NCI-H2029 treated with DMSO at 0.1 percent for 48 hours (cell line): ENCODE results near the gene ZSCAN29.
"Not testable (repeated sequence)": the region's sequence is repeated elsewhere in the genome, so short reads cannot be mapped to it uniquely, and the experiment has no call there.

Experiments
- DNase-seq: peaks from one replicate; lab custom pipeline; 2025; lab: John Stamatoyannopoulos, UW

ZSCAN29 gene

GRCh38 chr15:43370975-43371974, at the start of gene ZSCAN29, which contains the start of gene TUBGCP4:
TSS of gene ZSCAN29 (minus strand) at chr15:43371043. CDS start at chr15:43369913, 1,130 bp downstream.
TSS of gene TUBGCP4 (plus strand) at chr15:43371101. CDS start at chr15:43371355, 254 bp downstream.
- peak; percentile 1 for DNase-seq

GRCh38 chr15:43420435-43420834, 49.6 kb upstream of the ZSCAN29 start:
- DNase-seq, result no peak

GRCh38 chr15:43414196-43414595, 43.4 kb upstream of the ZSCAN29 start:
- no peak for DNase-seq

DNA sequence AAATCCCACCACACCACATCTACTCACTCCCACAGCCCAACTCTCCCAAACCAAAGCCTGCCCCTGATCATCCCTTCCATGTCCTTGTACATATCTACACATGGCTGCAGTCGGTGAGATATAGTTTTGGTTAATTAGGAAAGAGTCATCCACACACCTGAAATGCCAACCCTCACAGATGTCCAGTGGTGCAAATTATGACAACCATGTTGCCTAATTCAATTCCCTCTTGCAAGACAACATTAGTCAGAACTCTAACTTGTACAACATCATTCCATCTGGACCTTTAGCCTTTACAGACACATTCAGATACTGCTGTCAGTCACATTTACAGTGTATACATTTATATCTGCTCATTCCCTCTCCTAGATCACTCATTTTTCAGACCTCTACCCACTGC, 41.3 kb upstream of the ZSCAN29 start:
- DNase-seq, result no peak

- no peak for DNase-seq
Measured at GRCh38 chr15:43410572-43411214, 39.9 kb upstream of the ZSCAN29 start.

DNA sequence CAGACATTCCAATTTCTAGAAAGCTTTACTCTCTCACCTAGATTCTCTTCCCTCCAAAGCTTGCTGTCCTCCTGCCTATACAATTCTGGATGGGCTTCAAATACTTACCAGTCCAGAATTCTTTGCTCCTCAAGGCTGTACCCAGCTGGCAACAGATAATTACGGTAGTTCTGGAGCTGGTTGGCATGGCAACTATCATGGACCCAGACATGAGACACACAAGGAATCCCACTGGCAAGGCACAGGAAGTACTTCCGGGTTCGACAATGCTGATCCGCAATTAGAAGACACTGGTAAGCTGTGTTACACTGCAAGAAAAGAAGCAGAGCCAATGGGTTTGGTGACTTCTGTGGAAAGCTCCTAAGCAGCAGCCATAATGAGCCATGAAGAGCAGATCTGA, 37.9 kb upstream of the ZSCAN29 start:
- no peak for DNase-seq

GRCh38 chr15:43406808-43407207, 36.0 kb upstream of the ZSCAN29 start:
- no peak for DNase-seq

DNA sequence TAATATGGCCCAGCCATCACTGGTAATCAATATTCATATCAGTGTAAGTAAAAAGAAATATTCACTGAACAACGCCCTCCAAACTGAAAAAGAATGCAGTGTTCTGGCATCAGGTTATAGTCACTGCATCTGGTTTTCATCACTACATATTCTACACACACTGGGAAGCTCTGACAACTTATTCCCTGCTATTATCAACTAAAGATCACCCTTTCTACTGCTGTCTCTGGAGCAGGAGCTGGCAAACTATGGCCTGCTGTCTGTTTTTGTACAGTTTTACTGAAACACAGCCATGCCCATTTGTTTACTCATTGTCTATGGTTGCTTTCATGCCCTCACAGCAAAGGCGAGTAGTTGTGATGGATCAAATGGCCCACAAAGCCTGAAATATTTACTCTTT, 35.3 kb upstream of the ZSCAN29 start:
- DNase-seq, result no peak

DNA sequence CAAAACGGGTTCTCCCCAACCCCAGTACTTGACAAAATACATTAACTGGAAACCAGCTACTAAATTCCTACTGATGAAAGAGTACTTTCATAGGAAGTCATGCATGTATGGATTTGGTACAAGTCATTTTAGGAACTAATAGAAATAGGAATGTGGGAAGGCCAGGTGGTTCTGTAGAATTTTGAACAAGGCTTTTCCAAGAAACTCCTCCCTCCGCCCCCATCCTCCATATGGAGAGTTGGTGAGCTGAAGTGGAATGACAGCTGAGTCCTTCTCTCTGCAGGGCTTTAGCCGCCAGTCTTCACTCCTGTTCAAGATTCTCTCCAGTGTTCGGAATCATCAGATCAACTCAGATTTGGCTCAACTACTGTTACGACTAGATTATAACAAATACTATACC, 33.3 kb upstream of the ZSCAN29 start:
- no peak for DNase-seq

DNA sequence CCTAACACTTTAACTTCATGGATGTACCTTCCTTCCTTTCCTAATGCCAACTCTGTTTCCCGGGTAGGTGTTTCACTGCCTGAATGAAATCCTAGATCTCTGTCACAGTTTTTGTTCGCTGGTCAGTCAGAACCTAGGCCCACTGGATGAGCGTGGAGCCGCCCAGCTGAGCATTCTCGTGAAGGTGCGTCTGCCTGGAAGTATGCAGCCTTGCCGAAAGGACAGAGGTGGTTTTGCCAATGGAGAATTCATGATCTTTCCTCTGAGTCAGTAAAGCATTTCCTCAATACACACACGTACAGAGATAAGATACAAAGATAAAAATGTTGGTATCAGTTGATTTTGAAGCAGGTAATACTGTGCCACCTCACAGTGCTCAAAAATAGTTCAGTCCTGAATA, 32.8 kb upstream of the ZSCAN29 start:
- DNase-seq, result no peak

GRCh38 chr15:43402255-43402654, 31.4 kb upstream of the ZSCAN29 start:
- no peak for DNase-seq

GRCh38 chr15:43393592-43393991, 22.7 kb upstream of the ZSCAN29 start:
- not testable (repeated sequence) for DNase-seq

- no peak for DNase-seq
Measured at GRCh38 chr15:43390723-43391122, 19.9 kb upstream of the ZSCAN29 start.

GRCh38 chr15:43383070-43383469, 12.2 kb upstream of the ZSCAN29 start:
- DNase-seq, result no peak

- no peak for DNase-seq
Measured at GRCh38 chr15:43382310-43382709, 11.5 kb upstream of the ZSCAN29 start.

- no peak for DNase-seq
Measured at GRCh38 chr15:43378601-43379000, 7.8 kb upstream of the ZSCAN29 start.

DNA sequence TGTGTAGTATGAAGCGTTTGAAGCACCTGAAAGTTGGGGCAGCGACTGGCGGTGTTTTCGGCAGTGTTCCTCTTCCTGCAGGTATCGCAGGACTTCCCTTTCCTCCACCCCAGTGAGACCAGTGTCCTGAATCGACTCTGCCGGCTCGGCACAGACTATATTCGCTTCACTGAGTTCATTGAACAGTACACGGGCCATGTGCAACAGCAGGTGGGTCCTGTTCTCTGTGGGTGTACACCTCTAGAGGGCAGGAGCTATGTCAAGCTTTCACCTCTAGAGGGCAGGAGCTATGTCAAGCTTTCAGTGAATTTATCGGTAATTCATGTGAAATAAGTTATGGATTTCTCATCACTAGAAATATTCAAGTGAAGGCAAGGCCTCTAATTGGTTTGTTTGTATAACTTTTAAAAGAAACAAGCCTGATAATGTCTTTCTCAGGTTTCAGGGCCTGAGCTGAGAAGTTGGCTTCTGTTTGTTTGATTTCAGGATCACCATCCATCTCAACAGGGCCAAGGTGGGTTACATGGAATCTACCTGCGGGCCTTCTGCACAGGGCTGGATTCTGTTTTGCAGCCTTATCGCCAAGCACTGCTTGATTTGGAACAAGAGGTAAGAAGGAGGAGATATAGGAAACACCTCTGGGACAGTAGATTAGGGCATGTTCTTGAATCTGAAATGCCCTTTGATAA, 5.3 kb upstream of the ZSCAN29 start:
- DNase-seq, result no peak

- no peak for DNase-seq
Measured at GRCh38 chr15:43370310-43370974, 401 bp downstream of the ZSCAN29 start.

- DNase-seq, result no peak
Measured at GRCh38 chr15:43361313-43361903, 9.4 kb downstream of the ZSCAN29 start.

- no peak for DNase-seq
Measured at GRCh38 chr15:43360821-43361220, 10.0 kb downstream of the ZSCAN29 start.

GRCh38 chr15:43352693-43353382, 18.0 kb downstream of the ZSCAN29 start:
- DNase-seq, result no peak
